Activated CD8-positive, alpha-beta memory T cell treated with anti-CD3 and anti-CD28 coated beads for 48 hours (primary cell): ENCODE measurements around the gene ALPL.

Source experiments
- DNase-seq, 3 experiments: peaks; one replicate each; pipeline ENCODE4 v3.0.0-alpha.2; 2020; ENCODE audit warnings: low read depth in 2 of 3, low spot score in 2 of 3

Gene ALPL

DNA sequence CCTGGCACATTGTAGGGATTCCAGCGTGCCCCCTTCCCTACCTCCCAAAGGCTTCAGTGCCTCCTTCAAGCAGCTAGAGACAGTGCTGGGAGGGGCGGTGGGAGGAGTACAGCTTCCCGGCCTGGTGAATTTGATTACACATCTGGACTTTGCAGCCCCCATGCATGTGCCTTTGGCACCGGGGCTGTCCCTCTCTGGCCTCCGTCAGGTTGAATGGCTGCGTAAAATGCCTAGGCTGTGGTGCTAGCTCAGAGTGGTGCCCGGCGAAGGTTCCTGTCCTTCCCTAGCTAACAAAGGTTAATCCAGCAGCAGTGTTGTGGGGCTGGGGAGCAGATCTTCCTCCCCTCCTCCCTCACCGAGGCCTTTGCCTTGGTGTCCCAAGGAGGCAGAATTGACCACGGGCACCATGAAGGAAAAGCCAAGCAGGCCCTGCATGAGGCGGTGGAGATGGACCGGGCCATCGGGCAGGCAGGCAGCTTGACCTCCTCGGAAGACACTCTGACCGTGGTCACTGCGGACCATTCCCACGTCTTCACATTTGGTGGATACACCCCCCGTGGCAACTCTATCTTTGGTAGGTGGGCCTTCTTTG lies 66.2 kb downstream of the ALPL start:
- no peak for DNase-seq

DNA sequence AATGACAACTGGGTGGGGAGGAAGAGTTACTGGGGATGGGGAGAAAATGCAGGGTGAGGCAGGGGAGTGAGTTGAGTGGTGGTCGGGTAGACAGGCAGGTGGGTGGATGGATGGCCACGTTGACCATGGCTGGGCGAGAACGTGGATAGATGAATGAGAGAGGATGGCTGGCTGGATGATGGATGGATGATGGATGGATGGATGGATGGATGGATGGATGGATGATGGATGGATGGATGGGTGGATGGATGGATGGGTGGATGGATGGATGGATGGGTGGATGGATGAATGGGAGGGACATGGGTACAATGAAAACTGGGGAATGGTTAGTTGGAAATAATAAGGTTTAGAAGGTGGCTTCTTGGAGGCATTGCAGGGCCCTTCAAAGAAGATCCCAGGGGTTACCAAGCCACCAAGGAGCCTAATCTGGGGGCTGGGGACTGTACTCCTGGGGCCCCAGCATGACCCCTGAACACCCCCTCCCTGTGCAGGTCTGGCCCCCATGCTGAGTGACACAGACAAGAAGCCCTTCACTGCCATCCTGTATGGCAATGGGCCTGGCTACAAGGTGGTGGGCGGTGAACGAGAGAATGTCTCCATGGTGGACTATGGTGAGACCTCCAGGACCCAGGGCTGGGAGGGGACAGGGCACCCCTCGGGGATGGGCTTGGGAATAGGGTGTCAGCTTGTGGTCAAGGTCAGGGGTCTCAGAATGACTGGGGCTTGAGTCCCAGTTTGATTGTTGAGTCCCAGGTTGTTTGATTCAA lies 67.0 kb downstream of the ALPL start:
- DNase-seq: no peak

DNA sequence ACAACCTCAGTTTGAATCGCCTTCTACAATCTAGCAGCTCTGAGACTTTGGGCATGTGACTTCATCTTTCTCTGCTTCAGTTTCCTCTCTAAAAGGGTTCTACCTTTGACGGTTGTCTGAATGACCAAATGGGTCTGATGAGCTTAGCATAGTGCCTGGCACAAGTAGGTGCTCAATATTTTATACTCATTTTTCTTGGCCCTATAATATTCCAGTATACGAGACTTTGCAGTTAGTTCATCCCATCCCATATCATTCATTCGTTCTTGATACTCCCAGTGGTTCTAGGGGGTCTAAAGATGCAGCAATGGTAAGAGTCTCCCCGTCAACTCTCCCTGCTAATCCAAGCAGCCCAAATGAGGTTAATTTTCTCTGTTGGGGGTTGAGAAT lies 67.6 kb downstream of the ALPL start:
- no peak for DNase-seq

DNA sequence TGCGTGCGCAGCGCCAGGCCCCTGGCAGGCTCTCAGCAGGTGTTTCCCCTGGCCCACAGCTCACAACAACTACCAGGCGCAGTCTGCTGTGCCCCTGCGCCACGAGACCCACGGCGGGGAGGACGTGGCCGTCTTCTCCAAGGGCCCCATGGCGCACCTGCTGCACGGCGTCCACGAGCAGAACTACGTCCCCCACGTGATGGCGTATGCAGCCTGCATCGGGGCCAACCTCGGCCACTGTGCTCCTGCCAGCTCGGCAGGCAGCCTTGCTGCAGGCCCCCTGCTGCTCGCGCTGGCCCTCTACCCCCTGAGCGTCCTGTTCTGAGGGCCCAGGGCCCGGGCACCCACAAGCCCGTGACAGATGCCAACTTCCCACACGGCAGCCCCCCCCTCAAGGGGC lies 68.1 kb downstream of the ALPL start:
- DNase-seq: no peak

DNA sequence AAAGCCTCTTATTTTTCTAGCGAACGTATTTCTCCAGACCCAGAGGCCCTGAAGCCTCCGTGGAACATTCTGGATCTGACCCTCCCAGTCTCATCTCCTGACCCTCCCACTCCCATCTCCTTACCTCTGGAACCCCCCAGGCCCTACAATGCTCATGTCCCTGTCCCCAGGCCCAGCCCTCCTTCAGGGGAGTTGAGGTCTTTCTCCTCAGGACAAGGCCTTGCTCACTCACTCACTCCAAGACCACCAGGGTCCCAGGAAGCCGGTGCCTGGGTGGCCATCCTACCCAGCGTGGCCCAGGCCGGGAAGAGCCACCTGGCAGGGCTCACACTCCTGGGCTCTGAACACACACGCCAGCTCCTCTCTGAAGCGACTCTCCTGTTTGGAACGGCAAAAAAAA lies 68.7 kb downstream of the ALPL start:
- DNase-seq: no peak

DNA sequence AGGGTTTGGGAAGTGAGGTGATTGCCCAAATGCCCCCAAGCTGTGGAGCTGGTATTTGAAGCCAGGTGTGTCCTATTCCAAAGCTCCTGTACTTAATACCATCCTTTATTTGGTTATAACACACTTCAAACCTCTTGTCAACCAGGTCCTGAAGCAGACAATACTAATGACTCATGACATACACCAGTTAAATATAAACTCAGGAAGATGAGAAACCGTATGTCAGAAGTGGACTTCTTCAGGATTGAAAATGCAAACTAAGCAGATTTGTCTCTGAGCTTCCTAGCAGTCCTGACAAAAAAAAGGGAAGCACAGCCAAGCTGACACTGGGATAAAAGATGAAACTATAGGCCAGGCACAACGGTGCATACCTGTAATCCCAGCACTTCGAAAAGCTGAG lies 70.6 kb downstream of the ALPL start:
- DNase-seq: no peak

DNA sequence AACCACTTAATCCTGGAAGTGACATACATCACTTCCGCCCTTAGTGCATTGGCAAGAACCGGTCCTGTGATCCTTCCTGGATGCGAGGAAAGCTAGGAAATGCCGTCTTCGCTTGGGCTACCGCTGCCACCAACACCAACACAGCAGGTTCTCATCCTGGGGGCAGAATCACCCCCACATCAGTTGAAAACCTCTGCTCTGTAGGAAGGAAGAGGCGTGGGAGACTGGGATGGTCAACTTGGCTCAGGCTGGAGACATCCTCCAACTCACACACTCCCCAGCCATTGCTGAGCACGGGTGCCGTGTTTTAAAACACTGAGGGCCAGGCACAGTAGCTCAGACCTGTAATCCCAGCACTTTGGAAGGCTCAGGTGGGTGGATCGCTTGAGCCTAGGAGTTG lies 74.9 kb downstream of the ALPL start:
- DNase-seq: no peak

DNA sequence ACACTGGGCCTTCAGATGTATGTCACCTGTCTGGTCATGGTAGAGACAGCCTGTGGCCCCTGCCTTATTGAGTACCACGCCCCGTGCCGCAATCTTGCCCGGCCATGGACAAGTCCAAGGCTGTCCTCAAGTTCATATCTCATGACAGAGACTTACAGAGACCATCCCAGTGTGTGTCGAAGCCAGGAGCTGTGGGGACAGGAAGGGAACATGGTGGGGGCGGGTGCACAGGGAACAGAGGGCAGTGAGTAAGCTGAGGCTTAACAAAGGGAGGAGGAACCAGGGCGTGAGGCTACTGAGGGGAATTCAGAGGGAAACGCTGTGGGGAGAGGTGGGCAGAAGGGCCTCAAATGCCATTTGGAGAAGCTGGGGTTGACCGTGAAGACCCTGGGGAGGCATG lies 75.8 kb downstream of the ALPL start:
- no peak for DNase-seq

DNA sequence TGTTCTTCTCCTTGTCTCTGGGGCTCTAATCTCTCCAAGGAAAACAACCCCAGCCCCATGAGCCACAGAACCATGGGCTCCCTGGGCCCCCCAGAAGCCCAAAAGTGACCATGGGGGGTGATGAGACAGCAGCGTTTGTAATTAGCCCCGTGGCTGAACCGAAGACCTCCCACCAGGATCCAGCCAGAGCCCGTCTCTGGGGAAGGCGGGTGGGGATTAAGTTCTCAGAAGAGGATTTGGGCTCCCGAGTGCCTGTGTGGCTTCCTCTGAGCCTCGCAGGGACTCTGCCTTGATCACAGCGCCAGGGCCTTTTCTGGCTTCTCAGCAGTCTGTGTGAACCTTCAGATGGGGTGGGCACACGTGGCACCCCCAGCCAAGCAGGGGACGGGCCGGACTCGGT lies 77.0 kb downstream of the ALPL start:
- DNase-seq: no peak

DNA sequence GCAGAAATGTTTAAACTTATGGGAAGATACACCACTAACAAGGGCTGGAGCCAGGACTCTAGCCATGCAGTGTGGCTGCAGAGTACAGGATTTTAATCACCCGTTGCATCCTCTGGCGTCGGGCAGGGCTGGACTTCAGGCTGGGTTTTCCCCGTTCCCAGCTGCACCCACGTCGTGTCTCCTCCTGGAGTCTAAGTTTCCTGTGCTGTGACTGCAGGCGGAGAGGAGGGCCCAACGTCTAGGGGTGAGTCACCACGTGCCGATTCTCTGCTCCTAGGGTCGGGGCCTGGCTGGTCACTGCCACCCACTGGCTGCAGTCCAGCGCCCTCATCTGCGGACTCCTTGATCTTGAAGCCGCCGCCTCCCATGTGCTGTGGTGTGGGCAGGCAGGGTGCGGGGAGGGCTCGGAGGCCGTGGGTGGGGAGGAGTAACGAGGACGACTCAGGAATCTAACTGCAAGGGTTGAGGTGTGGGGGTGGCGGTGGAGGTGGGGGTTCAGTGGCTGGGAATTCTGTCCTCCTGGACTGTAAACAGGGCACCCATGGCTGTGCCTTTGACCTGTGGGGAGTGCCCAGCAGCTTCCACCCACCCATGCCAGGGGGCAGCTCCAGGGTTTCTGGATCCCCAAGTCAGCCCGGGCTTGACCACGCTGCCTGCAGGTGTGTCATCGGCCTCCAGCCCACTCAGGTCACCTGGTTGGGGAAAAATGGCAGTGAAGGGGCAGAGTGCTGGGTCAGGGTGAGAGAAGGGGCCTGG lies 77.8 kb downstream of the ALPL start:
- DNase-seq: no peak

DNA sequence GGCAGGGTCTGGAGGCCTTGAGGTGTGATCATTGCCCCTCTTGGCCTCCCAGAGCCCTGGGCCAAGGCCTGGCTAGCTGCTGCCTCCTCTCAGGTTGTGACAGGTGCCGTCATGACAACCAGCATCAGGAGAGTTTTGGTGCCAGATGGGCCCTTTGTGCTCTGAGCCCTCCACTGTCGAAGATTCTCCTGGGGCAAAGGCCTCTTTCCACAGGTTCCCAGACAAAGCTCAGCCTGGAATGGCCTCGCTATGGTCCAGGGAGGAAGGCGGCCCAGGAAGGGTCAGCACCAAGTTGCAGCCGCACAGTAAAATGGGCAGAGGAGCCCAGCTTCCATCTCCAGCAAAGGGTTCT lies 78.4 kb downstream of the ALPL start:
- DNase-seq: no peak

DNA sequence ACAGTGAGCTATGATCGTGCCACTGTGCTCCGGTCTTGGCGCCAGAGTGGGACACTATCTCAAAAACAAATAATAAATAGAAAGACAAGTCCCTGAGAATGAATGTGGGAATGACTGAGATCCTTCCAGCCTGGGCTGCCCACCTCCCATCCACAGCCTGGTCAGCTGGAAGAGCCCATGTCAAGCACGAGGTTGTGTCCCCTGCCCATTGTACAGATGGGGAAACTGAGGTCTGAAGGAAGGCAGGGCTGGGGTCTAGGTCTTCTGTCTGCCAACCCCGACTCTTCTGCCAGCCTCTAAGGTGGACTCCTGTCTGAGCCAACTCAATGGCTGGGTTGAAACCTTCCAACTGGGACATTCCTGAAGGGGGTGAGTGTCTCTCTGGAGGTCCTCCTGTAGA lies 80.4 kb downstream of the ALPL start:
- no peak for DNase-seq

DNA sequence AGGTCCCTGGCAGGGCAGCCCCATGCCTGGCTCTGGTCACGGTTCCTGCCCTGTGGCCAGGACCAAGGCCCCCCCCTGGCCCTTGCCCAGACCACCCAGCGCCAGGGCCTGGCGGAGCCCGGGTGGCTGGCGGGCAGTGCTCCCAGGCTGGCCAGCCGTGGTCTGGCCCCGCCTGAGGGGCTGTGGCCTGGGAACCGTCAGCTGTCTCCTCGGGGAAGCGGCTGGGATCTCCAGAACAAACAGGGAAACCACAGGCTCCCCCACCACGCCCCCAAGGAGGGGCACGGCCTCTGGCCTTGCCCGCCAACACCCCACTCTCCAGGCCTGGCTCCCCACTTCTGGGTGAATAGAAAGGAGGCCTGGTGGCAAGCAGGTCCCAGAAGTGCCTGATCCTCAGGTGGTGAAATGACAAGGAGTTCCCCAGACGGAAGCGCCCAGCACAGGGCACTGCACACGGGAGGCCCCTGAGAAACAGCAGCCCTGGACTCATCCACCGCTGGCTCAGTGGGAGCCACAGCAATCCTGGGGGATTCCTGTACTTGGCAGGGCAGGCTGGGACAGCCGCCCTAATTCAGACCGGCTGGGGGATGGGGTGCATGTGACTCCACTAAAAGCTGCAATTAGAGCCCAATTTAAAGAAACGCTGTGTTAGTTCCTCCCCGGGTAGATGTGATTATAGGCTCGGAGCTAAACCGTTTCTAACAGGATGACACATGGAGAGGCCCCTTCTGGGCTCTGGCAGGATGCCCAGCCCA lies 81.1 kb downstream of the ALPL start:
- no peak for DNase-seq

DNA sequence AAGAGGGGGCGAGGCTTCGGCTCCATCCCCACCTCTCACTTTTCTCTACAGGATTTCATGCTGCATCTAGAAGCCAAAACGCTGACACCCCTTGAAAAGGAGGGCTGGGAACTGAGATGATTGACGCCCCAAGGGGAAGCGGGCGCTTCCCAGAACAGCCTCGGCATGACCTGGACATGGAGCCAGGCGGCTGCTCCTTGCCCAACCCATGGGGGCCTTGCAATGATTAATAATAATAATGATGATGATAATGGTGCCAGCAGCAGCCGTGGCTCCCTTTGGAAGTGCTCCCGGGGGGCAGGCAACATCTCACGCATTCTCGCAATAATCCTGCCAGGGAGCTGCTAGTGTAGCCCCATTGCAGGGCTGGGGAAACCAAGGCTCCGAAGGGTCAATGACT lies 81.7 kb downstream of the ALPL start:
- no peak for DNase-seq

DNA sequence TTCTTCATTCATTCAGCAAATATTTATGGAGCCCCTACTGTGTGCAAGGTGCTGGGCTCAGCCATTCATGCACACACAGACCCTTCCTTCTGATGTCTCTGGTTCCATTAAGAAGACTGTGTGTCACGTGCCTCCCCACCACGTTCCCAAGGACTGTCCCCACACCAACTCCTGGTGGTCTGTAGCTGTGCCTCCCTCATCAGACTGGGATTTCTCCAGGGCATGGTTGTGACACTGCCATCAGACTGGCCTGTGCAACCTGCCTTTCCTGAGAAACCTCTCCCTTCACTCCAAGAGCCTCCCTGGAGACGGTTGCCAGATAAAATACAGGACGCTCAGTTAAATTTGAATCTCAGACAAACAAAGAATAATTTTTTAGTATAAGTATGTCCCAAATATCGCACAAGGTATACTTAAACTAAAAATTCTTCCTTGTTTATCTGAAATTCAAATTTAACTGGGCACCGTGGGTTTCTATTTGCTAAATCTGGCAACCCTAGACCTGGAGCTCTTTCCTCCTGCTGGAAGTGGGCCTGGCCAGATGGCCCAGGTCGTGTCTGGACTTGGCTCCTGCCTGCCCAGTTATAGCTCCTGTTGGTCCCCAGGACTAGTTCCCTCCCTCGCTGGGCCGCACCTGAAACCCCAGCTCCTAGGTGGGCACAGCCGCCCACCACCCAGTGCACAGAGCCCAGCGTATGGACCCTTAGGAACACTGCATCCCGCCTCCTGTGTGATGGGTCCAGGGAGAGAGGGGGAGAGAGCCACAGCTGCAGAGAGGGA lies 83.1 kb downstream of the ALPL start:
- no peak for DNase-seq

DNA sequence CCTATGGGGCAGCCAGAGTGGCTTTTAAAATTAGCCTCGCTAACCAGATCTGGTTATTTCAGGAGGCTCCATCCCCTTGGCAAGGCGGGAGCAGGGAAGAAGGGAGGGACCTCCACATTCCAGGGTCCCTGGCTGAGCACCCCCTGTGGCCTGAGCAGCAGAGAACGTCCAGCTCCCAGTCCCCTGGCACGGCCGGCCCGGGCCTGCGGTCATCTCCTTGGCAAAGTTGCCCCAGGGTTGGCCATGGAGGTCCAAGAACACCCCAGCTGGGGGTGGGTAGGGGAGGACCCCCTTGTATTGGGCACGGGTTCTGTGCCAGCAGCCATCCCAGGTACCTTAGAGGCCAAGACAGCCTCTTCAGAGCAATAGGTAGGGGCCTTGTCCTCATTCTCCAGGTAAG lies 84.0 kb downstream of the ALPL start:
- no peak for DNase-seq

DNA sequence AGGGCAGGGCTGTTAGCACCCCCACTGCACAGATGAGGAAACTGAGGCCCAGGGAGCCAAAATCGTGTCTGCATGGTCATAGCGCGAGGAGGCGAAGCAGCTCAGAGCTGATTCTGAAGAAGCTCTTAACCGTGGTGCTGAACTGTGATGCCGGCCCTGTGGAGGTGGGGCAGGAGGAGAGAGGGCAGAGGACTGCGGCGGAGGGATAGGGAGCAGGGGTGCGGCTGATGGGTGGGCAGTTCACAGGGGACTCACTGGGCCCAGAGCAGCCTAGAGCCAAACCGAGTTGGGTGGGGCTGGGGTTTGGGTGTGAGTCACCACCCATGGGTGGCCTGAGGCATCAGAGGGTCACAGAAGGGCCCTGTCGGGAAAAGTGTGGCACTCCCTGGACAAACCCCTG lies 85.3 kb downstream of the ALPL start:
- no peak for DNase-seq

DNA sequence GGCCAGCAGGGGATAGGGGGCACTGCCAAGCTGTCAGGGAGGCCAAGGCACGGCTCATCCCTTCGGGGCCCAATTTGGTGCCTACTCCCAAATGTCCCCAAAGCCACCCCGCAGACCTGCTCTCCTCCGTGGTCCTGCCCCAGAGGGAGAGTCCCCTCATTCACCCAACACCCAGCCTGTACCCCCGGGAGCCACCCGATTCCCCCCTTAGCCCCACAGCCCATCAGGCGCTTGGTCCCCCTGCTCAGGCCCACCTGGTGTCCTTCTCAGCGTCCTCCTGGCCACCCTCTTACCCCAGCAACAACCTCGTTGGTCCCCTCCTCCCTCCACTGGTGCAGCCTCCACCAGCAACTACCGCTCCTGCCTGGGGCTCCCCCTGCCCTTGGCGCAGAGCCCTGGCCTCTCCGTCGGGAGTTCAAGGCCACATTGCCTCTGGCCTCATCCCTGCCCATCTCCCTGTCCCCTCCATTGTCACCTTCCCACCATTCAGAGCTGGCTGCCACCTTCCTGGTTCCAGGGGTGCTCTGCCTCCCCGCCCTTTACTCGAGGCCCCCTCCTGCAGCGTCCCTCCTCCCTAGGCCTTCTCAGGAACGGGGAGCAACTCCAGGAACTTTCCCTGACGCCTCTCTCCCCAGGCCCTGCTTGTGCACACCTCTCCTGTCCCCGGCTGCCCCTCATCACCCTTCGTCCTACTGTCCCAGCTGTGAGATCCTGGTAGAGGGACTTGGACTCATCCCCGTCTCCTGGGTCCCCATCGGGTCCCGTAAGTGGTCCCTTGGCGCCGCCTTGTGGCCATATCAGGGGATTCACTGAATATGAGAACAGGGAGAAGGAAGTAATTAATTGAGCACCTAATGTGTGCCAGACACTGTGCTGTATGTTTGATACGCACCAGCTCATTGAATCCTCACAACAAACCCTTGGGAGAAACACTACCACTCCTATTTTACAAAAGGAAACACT lies 86.0 kb downstream of the ALPL start:
- peak; percentile 34 to 55 (median 34) for DNase-seq

DNA sequence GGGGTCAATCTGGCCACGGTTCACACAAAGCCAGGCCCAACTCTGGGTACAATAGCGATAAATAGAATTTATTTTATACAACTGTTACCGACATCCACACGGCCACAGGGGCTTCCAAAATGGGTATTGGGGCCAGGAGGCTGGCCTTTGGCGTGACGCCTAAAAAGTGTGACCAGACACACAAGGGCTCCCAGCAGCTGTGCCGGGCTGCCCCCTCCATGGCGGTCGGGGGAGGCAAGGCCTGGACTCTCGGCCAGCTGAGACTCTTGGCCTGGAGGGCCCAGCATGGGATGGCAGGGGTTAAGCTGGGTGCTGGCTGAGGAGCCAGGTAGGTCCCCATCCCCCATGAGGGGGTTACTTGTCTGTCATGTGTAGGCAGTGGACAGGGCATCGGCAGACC lies 87.0 kb downstream of the ALPL start:
- no peak for DNase-seq

DNA sequence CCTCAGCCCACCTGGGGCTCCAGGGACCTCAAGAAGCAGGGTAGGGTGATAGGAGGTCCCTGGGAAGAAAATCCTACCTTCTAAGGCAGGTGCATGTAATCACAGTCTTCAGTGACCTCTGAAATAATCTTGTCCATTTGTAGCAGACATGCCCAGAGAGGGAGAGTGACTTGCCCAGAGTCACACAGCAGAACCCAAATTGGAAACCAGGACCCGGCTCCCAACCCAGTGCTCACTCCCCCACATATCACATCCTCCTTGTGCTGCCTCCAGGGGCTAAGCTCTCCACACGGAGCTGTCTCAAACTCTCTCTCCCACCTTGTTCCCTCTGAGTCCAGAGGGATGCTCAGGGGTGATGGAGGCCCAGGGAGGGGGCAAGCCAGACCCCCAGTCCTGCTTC lies 87.4 kb downstream of the ALPL start:
- no peak for DNase-seq
